Endothelial cell of umbilical vein (primary cell): ENCODE data around the gene ELF3. TPM values are rescaled to one million over a fixed set of nuclear protein-coding genes. Genes with fewer than 3 reads are reported as not detected.

Experiments used
- BruUV-seq: library from RNA; stranded (reverse); fragments of 400-500 nt; replicated peaks from 2 replicates; lab custom pipeline; 2021; lab: Mats Ljungman, UMichigan
- CTCF ChIA-PET: fragments of 300-600, 350-600 bp; sonication (Branson Sonifier 250); formaldehyde crosslinking; loops from one replicate; lab custom pipeline; 2021; ENCODE audit warnings: antibody characterized with exemption, inconsistent platforms; lab: Charles Lee
- POLR2A ChIA-PET: fragments of 300-600, 350-600 bp; sonication (Branson Sonifier 250); formaldehyde crosslinking; loops from one replicate; lab custom pipeline; 2021; ENCODE audit warnings: antibody characterized with exemption, inconsistent platforms; lab: Charles Lee
- DNase-seq: peaks from one replicate; pipeline ENCODE4 v3.0.0-alpha.2; 2011; ENCODE audit warnings: low read depth, low spot score
- FAIRE-seq: peaks from 2 replicates; lab custom pipeline; 2011; peaks lifted over from hg19 to GRCh38; lab: Jason Lieb, UNC
- H2AFZ ChIP-seq: 2 replicates; pipeline ENCODE4 v1.6.0; 2012; ENCODE audit warnings: low read depth, low read length, control low read depth, inconsistent platforms
- H3K27ac ChIP-seq: 2 replicates; pipeline ENCODE4 v1.5.1; 2011; ENCODE audit warnings: low read depth, mild to moderate bottlenecking, control low read depth, low read length, moderate library complexity; ENCODE audit not compliant: insufficient read depth
- H3K27me3 ChIP-seq, 2 experiments: 2 replicates each; pipeline versions ENCODE4 v1.6.0 to v1.6.1; 2011; ENCODE audit warnings: low read length in 2 of 2, mixed read lengths in 1 of 2; ENCODE audit not compliant: control insufficient read depth in 2 of 2, insufficient read depth in 2 of 2
- H3K36me3 ChIP-seq, 2 experiments: 2 replicates in 1 of 2; 3 replicates in 1 of 2; pipeline ENCODE4 v1.5.1; 2011; ENCODE audit warnings: low read length in 2 of 2, mild to moderate bottlenecking in 1 of 2, moderate library complexity in 1 of 2; ENCODE audit not compliant: control insufficient read depth in 2 of 2, insufficient read depth in 2 of 2; ENCODE audit errors: extremely low read depth in 1 of 2
- H3K4me1 ChIP-seq: 3 replicates; pipeline ENCODE4 v1.5.1; 2011; ENCODE audit warnings: mild to moderate bottlenecking, low read length; ENCODE audit not compliant: control insufficient read depth, insufficient read depth; ENCODE audit errors: extremely low read depth
- H3K4me2 ChIP-seq: 2 replicates; pipeline ENCODE4 v1.6.1; 2011; ENCODE audit warnings: low read length, control low read depth, mixed read lengths; ENCODE audit not compliant: insufficient read depth
- H3K4me3 ChIP-seq, 3 experiments: fragments of 200-600 bp in 1 of 3; sonication (generic), shearing (Covaris generic) in 1 of 3; replicated peaks in 1 of 3; 2 replicates each; pipeline ENCODE4 v1.5.1; 2011 to 2016; ENCODE audit warnings: control low read depth in 3 of 3, low read length in 3 of 3, mild to moderate bottlenecking in 2 of 3, inconsistent platforms in 1 of 3, low read depth in 1 of 3, moderate library complexity in 1 of 3; ENCODE audit not compliant: insufficient read depth in 1 of 3
- H3K79me2 ChIP-seq: 2 replicates; pipeline ENCODE4 v1.6.0; 2012; ENCODE audit warnings: low read length, inconsistent platforms; ENCODE audit not compliant: control insufficient read depth, insufficient read depth
- H3K9ac ChIP-seq: replicated peaks from 2 replicates; pipeline ENCODE3; 2011; ENCODE audit warnings: low read length, control low read depth; ENCODE audit not compliant: insufficient read depth; ENCODE audit errors: extremely low read depth
- H3K9me1 ChIP-seq: replicated peaks from 3 replicates; pipeline ENCODE4 v1.6.0; 2011; ENCODE audit warnings: mild to moderate bottlenecking, low read length; ENCODE audit not compliant: control insufficient read depth, insufficient read depth; ENCODE audit errors: extremely low read depth
- H3K9me3 ChIP-seq: replicated peaks from 2 replicates; pipeline ENCODE4 v1.5.1; 2012; ENCODE audit warnings: low read length, inconsistent platforms; ENCODE audit not compliant: control insufficient read depth, insufficient read depth
- H4K20me1 ChIP-seq: replicated peaks from 2 replicates; pipeline ENCODE3; 2011; ENCODE audit warnings: mild to moderate bottlenecking, low read length; ENCODE audit not compliant: control insufficient read depth, insufficient read depth; ENCODE audit errors: extremely low read depth
- EZH2 ChIP-seq: IDR thresholded peaks from 2 replicates; pipeline ENCODE4 v1.6.1; 2012; ENCODE audit warnings: borderline replicate concordance, low read depth, mild to moderate bottlenecking, moderate library complexity, low read length, inconsistent platforms; ENCODE audit not compliant: severe bottlenecking
- FOS ChIP-seq: IDR thresholded peaks from 2 replicates; pipeline ENCODE4 v1.6.1; 2011; ENCODE audit warnings: mild to moderate bottlenecking, low read length, moderate library complexity, borderline replicate concordance; ENCODE audit not compliant: insufficient read depth
- GATA2 ChIP-seq: IDR thresholded peaks from 2 replicates; pipeline ENCODE4 v1.7.0; 2011; ENCODE audit warnings: low read depth, mild to moderate bottlenecking, moderate library complexity, mixed read lengths, low read length; ENCODE audit not compliant: insufficient read length, insufficient read depth
- JUN ChIP-seq: IDR thresholded peaks from 2 replicates; pipeline ENCODE4 v1.6.1; 2011; ENCODE audit warnings: borderline replicate concordance, low read depth; ENCODE audit not compliant: insufficient read length, insufficient read depth
- MYC ChIP-seq: IDR thresholded peaks from one replicate; pipeline ENCODE4 v1.6.1; 2011; ENCODE audit warnings: mild to moderate bottlenecking, low read depth, low read length
- POLR2A ChIP-seq: IDR thresholded peaks from 2 replicates; pipeline ENCODE4 v1.6.1; 2012; ENCODE audit warnings: low read depth, mild to moderate bottlenecking, control low read depth, low read length
- POLR2AphosphoS5 ChIP-seq: IDR thresholded peaks from 2 replicates; pipeline ENCODE4 v1.6.1; 2012; ENCODE audit warnings: low read depth, mild to moderate bottlenecking, control low read depth, low read length, moderate library complexity; ENCODE audit not compliant: insufficient read depth
- dilution Hi-C: fragments of 300-500 bp; cut with MboI; formaldehyde crosslinking; loops from one replicate; pipeline ENCODE4 v1.15.0; 2019; ENCODE audit warnings: low sequenced_read_pairs; ENCODE audit not compliant: extremely low pct_ligation_motif_present
- intact Hi-C: fragments of 100-400 bp; cut with micrococcal nuclease; formaldehyde crosslinking; loops from one replicate; pipeline ENCODE4 v1.10.0; 2022
- polyA plus RNA-seq, 4 experiments: library from polyadenylated mRNA; depleted of rRNA in 3 of 4; stranded (reverse) in 3 of 4; unstranded in 1 of 4; fragments of >200 nt; gene quantifications; 2 replicates each; pipeline versions ENCODE4 v1.2.1 to v1.2.3, GENCODE V29; 2011 to 2012; ENCODE audit warnings: missing spikeins in 1 of 4
- total RNA-seq: library from RNA; stranded (reverse); gene quantifications from 2 replicates; pipeline ENCODE4 v1.2.3, GENCODE V29; 2021
- TF ChIP-seq, protein P1 (sequence below): IDR thresholded peaks from 2 replicates; pipeline ENCODE4 v1.6.1; 2011; ENCODE audit not compliant: insufficient read depth, insufficient read length
- TF ChIP-seq, protein P2 (sequence below), 2 donors: IDR thresholded peaks; 1 replicate in 1 of 2; 2 replicates in 1 of 2; pipeline ENCODE4 v1.5.1; 2011; ENCODE audit warnings: low read length in 2 of 2, mild to moderate bottlenecking in 2 of 2, moderate library complexity in 2 of 2, control low read depth in 1 of 2, inconsistent platforms in 1 of 2, low read depth in 1 of 2; ENCODE audit not compliant: insufficient read depth in 1 of 2; ENCODE audit errors: extremely low read depth in 1 of 2

ELF3 gene
- total and polyA plus RNA-seq, 2 donors (not counting 3 experiments of a cell fraction or from before 2014, with no cell fraction given): 0.07 to 0.29 TPM

DNA sequence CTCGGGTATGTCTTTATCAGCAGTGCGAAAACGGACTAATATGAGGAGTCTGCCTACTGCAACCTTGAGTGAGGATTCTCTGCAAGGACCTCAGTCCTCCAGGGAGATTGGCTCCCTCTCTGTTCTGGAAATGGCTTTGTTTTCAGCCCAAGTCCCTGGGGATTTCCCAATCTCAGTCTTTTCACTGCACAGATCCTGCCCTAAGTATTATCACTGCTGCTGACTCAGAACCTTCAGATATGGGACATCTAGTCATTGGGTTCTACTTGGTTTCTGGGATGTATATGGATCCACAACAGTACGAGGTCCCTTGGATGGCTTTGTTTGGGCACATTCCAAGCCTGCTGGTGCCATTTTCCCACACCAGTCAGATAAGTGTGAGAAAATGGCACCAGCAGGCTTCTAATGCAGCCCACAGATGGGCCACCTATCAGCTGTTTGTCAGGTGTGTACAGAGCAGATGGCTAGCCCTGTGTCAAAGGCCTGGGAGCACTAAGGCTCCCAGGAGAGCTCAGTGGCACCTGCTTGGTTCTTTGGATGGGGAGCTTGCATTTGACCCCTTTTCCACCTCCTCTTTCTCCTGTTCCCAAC, 27.4 kb downstream of the ELF3 start:
- dilution Hi-C loops (no loop called here), intact Hi-C loops (no loop called here)
- POLR2A ChIA-PET: no interaction called here

More for the DNA sequence above, 27.4 kb downstream of the ELF3 start:
- Histone ChIP-seq H3K9me3 (no peaks in the 10 kb centered on the region), H3K27ac (no peak overlapping the region), H4K20me1 (no peaks in the 10 kb centered on the region), H3K27me3 (peaks cover 2 to 5% of the 10 kb centered on the region in 2 experiments), H2AFZ (no peak overlapping the region), H3K4me3 (no peak overlapping the region), H3K4me2 (no peak overlapping the region), H3K36me3 (no peaks in the 10 kb centered on the region), H3K9ac (no peak overlapping the region), H3K9me1 (no peaks in the 10 kb centered on the region), H3K79me2 (no peaks in the 10 kb centered on the region), H3K4me1 (no peaks in the 10 kb centered on the region)
- DNase-seq (no peak), FAIRE-seq (no peak)
- BruUV-seq: no TSS peak
- TF ChIP-seq, protein P1, sequence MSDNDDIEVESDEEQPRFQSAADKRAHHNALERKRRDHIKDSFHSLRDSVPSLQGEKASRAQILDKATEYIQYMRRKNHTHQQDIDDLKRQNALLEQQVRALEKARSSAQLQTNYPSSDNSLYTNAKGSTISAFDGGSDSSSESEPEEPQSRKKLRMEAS: no peak
- TF ChIP-seq, protein P2, sequence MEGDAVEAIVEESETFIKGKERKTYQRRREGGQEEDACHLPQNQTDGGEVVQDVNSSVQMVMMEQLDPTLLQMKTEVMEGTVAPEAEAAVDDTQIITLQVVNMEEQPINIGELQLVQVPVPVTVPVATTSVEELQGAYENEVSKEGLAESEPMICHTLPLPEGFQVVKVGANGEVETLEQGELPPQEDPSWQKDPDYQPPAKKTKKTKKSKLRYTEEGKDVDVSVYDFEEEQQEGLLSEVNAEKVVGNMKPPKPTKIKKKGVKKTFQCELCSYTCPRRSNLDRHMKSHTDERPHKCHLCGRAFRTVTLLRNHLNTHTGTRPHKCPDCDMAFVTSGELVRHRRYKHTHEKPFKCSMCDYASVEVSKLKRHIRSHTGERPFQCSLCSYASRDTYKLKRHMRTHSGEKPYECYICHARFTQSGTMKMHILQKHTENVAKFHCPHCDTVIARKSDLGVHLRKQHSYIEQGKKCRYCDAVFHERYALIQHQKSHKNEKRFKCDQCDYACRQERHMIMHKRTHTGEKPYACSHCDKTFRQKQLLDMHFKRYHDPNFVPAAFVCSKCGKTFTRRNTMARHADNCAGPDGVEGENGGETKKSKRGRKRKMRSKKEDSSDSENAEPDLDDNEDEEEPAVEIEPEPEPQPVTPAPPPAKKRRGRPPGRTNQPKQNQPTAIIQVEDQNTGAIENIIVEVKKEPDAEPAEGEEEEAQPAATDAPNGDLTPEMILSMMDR (IDR thresholded peaks at IDR 0.05; ENCODE audit: extremely low read depth in 1 of 2, insufficient read depth in 1 of 2, low read depth in 1 of 2, low read length in 2 of 2): no peak
- TF ChIP-seq FOS (no peak), JUN (no peak), MYC (no peak), POLR2A (no peak), EZH2 (no peak), POLR2AphosphoS5 (no peak), GATA2 (no peak)
- CTCF ChIA-PET: no interaction called here
